Stimulated activated CD4-positive, alpha-beta T cell treated with anti-CD3 and anti-CD28 coated beads, Interleukin-1b, Interleukin-23, amount 100 ng/mL, for 48 hours (primary cell): ENCODE results near the gene OR2T6.
"Not testable (repeated sequence)": the region's sequence is repeated elsewhere in the genome, so short reads cannot be mapped to it uniquely, and the experiment has no call there.

Experiments used
- DNase-seq: peaks from one replicate; pipeline ENCODE4 v3.0.0-alpha.2; 2020

The OR2T6 gene

GRCh38 chr1:248434913-248435312, 59.4 kb downstream of the OR2T6 start:
- not testable (repeated sequence) for DNase-seq

- not testable (repeated sequence) for DNase-seq
Observed at GRCh38 chr1:248436303-248436702, 60.8 kb downstream of the OR2T6 start.

GRCh38 chr1:248438668-248439067, 63.1 kb downstream of the OR2T6 start:
- not testable (repeated sequence) for DNase-seq

- not testable (repeated sequence) for DNase-seq
Observed at GRCh38 chr1:248439283-248439682, 63.7 kb downstream of the OR2T6 start.
